Measurements from ENCODE around the gene NPAS4. TPM values are rescaled to one million over a fixed set of nuclear protein-coding genes. Genes with fewer than 3 reads are reported as not detected.
A peak's percentile ranks its signal among the peaks of the same experiment; 100 is the strongest.
"Not testable (repeated sequence)": the region's sequence is repeated elsewhere in the genome, so short reads cannot be mapped to it uniquely, and the experiment has no call there.

The NPAS4 gene
- total RNA-seq, 3 donors from 2014 or later (not counting 1 experiment from before 2014, with no cell fraction given) = not detected

- H3K27me3 Mint-ChIP-seq (ENCODE audit: low read depth in 2 of 2); DNase-seq; H3K9me3 ChIP-seq (ENCODE audit: control insufficient read depth, insufficient read depth, low read length); intact Hi-C loops (cut with micrococcal nuclease); H3K4me1 ChIP-seq (ENCODE audit: control insufficient read depth, insufficient read depth, low read length); H3K9me3 Mint-ChIP-seq; H3K4me3 ChIP-seq (ENCODE audit: low read length); H3K4me1 Mint-ChIP-seq; ATAC-seq; H3K27ac Mint-ChIP-seq; H3K36me3 ChIP-seq (ENCODE audit: control insufficient read depth, insufficient read depth, low read length); H3K4me3 Mint-ChIP-seq; H3K36me3 Mint-ChIP-seq; H3K27ac ChIP-seq (ENCODE audit: low read length); H3K27me3 ChIP-seq (ENCODE audit: control insufficient read depth, insufficient read depth, low read length): not testable (repeated sequence)
- WGBS (ENCODE audit: insufficient coverage) = 93% methylated on average over 13 of the region's 13 CpGs
Measured at GRCh38 chr11:66384316-66384715, 36.5 kb upstream of the NPAS4 start.

- 4% methylated on average over 18 of the region's 20 CpGs for WGBS (ENCODE audit: insufficient coverage)
- no peaks in the 10 kb centered on the region for H3K9me3 ChIP-seq (ENCODE audit: control insufficient read depth, insufficient read depth, low read length)
- peak; percentile 73 to 90 for DNase-seq
- peak overlapping the region in 1 of 2 donors; percentile 47 for H3K27ac Mint-ChIP-seq
- H3K27ac ChIP-seq (ENCODE audit: low read length) = no peak overlapping the region
- H3K4me1 Mint-ChIP-seq = peaks cover 6 to 8% of the 10 kb centered on the region in 2 donors
- H3K4me3 Mint-ChIP-seq = peak overlapping the region; percentile 13
- peaks cover 9% of the 10 kb centered on the region for H3K4me1 ChIP-seq (ENCODE audit: control insufficient read depth, insufficient read depth, low read length)
- no peaks in the 10 kb centered on the region for H3K9me3 Mint-ChIP-seq
- peak; percentile 74 to 79 (median 77) for ATAC-seq
- peaks cover 0 to 7% of the 10 kb centered on the region in 2 donors for H3K27me3 Mint-ChIP-seq (ENCODE audit: low read depth in 2 of 2)
- no peaks in the 10 kb centered on the region for H3K36me3 ChIP-seq (ENCODE audit: control insufficient read depth, insufficient read depth, low read length)
- no peaks in the 10 kb centered on the region for H3K36me3 Mint-ChIP-seq
- TF ChIP-seq, protein P1, sequence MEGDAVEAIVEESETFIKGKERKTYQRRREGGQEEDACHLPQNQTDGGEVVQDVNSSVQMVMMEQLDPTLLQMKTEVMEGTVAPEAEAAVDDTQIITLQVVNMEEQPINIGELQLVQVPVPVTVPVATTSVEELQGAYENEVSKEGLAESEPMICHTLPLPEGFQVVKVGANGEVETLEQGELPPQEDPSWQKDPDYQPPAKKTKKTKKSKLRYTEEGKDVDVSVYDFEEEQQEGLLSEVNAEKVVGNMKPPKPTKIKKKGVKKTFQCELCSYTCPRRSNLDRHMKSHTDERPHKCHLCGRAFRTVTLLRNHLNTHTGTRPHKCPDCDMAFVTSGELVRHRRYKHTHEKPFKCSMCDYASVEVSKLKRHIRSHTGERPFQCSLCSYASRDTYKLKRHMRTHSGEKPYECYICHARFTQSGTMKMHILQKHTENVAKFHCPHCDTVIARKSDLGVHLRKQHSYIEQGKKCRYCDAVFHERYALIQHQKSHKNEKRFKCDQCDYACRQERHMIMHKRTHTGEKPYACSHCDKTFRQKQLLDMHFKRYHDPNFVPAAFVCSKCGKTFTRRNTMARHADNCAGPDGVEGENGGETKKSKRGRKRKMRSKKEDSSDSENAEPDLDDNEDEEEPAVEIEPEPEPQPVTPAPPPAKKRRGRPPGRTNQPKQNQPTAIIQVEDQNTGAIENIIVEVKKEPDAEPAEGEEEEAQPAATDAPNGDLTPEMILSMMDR (IDR thresholded peaks at IDR 0.05) = peak; percentile 82
- H3K4me3 ChIP-seq (ENCODE audit: low read length) = no peak overlapping the region
- H3K27me3 ChIP-seq (ENCODE audit: control insufficient read depth, insufficient read depth, low read length) = no peaks in the 10 kb centered on the region
- intact Hi-C loops (cut with micrococcal nuclease) = loop anchor here (5.0 kb wide), 1 partner anchor 164 kb away; no protein-coding TSS in a partner anchor
Measured at GRCh38 chr11:66386171-66387069, 34.4 kb upstream of the NPAS4 start.

- intact Hi-C loops (cut with micrococcal nuclease) = loop anchor here (1.0 to 5.0 kb wide), 2 partner anchors 77 to 167 kb away; no protein-coding TSS in a partner anchor
- no peaks in the 10 kb centered on the region for H3K27me3 ChIP-seq (ENCODE audit: control insufficient read depth, insufficient read depth, low read length)
- Mint-ChIP-seq H3K9me3 (no peaks in the 10 kb centered on the region), H3K4me1 (peaks cover 6 to 8% of the 10 kb centered on the region in 2 donors), H3K36me3 (no peaks in the 10 kb centered on the region), H3K4me3 (no peak overlapping the region), H3K27me3 (ENCODE audit: low read depth in 2 of 2) (peaks cover 0 to 7% of the 10 kb centered on the region in 2 donors), H3K27ac (no peak overlapping the region)
- H3K4me1 ChIP-seq (ENCODE audit: control insufficient read depth, insufficient read depth, low read length) = peaks cover 9% of the 10 kb centered on the region
- H3K4me3 ChIP-seq (ENCODE audit: low read length) = no peak overlapping the region
- no peaks in the 10 kb centered on the region for H3K9me3 ChIP-seq (ENCODE audit: control insufficient read depth, insufficient read depth, low read length)
- TF ChIP-seq, protein P1 (IDR thresholded peaks at IDR 0.05) = peak; percentile 73
- H3K27ac ChIP-seq (ENCODE audit: low read length) = no peak overlapping the region
- ATAC-seq (peak; percentile 79 to 88 (median 85)), DNase-seq (peak; percentile 53 to 87)
- 33% methylated on average over 8 of the region's 8 CpGs for WGBS (ENCODE audit: insufficient coverage)
- H3K36me3 ChIP-seq (ENCODE audit: control insufficient read depth, insufficient read depth, low read length) = no peaks in the 10 kb centered on the region
Measured at GRCh38 chr11:66388780-66389386, 32.0 kb upstream of the NPAS4 start.

- Histone ChIP-seq H3K4me1 (ENCODE audit: control insufficient read depth, insufficient read depth, low read length) (peaks cover 5% of the 10 kb centered on the region), H3K27me3 (ENCODE audit: control insufficient read depth, insufficient read depth, low read length) (no peaks in the 10 kb centered on the region), H3K36me3 (ENCODE audit: control insufficient read depth, insufficient read depth, low read length) (no peaks in the 10 kb centered on the region), H3K27ac (ENCODE audit: low read length) (no peak overlapping the region), H3K9me3 (ENCODE audit: control insufficient read depth, insufficient read depth, low read length) (no peaks in the 10 kb centered on the region), H3K4me3 (ENCODE audit: low read length) (no peak overlapping the region)
- Mint-ChIP-seq H3K4me3 (no peak overlapping the region), H3K36me3 (no peaks in the 10 kb centered on the region), H3K27ac (no peak overlapping the region), H3K27me3 (ENCODE audit: low read depth in 2 of 2) (peaks cover 0 to 7% of the 10 kb centered on the region in 2 donors), H3K9me3 (no peaks in the 10 kb centered on the region), H3K4me1 (peaks cover 1 to 3% of the 10 kb centered on the region in 2 donors)
- ATAC-seq (no peak), DNase-seq (no peak)
- intact Hi-C loops (cut with micrococcal nuclease) = no loop called here
- TF ChIP-seq, protein P1 (IDR thresholded peaks at IDR 0.05) = no peak
- 56% methylated on average over 5 of the region's 6 CpGs for WGBS (ENCODE audit: insufficient coverage)
Measured at GRCh38 chr11:66391322-66391721, 29.5 kb upstream of the NPAS4 start.

Measured in natural killer cell (primary cell).